Measurements from ENCODE around the gene RILPL1.
"Not testable (repeated sequence)": the region's sequence is repeated elsewhere in the genome, so short reads cannot be mapped to it uniquely, and the experiment has no call there.

The RILPL1 gene

GRCh38 chr12:123533672-123534643 lies at the start of gene RILPL1:
RILPL1 (minus strand) TSS chr12:123533719; CDS start chr12:123533482, 237 bp downstream.
- no peak for DNase-seq (ENCODE audit: low spot score)

- DNase-seq (ENCODE audit: low spot score): no peak
Measured at GRCh38 chr12:123580772-123581171, 47.3 kb upstream of the RILPL1 start.

GRCh38 chr12:123578829-123579228 lies 45.3 kb upstream of the RILPL1 start:
- not testable (repeated sequence) for DNase-seq (ENCODE audit: low spot score)

- DNase-seq (ENCODE audit: low spot score): no peak
Measured at GRCh38 chr12:123578243-123578642, 44.7 kb upstream of the RILPL1 start.

GRCh38 chr12:123576611-123577010 lies 43.1 kb upstream of the RILPL1 start:
- DNase-seq (ENCODE audit: low spot score): no peak

- no peak for DNase-seq (ENCODE audit: low spot score)
Measured at GRCh38 chr12:123573870-123574269, 40.4 kb upstream of the RILPL1 start.

GRCh38 chr12:123572391-123572790 lies 38.9 kb upstream of the RILPL1 start:
- DNase-seq (ENCODE audit: low spot score): no peak

- DNase-seq (ENCODE audit: low spot score): no peak
Measured at GRCh38 chr12:123571343-123571813, 37.9 kb upstream of the RILPL1 start.

GRCh38 chr12:123559468-123559867 lies 25.9 kb upstream of the RILPL1 start:
- DNase-seq (ENCODE audit: low spot score): no peak

GRCh38 chr12:123558487-123558886 lies 25.0 kb upstream of the RILPL1 start:
- DNase-seq (ENCODE audit: low spot score): not testable (repeated sequence)

GRCh38 chr12:123554843-123555242 lies 21.3 kb upstream of the RILPL1 start:
- DNase-seq (ENCODE audit: low spot score): not testable (repeated sequence)

- DNase-seq (ENCODE audit: low spot score): not testable (repeated sequence)
Measured at GRCh38 chr12:123554136-123554535, 20.6 kb upstream of the RILPL1 start.

- DNase-seq (ENCODE audit: low spot score): no peak
Measured at GRCh38 chr12:123550700-123551099, 17.2 kb upstream of the RILPL1 start.

GRCh38 chr12:123548107-123548506 lies 14.6 kb upstream of the RILPL1 start:
- DNase-seq (ENCODE audit: low spot score): no peak

GRCh38 chr12:123546281-123546680 lies 12.8 kb upstream of the RILPL1 start:
- no peak for DNase-seq (ENCODE audit: low spot score)

- no peak for DNase-seq (ENCODE audit: low spot score)
Measured at GRCh38 chr12:123543541-123543940, 10.0 kb upstream of the RILPL1 start.

- DNase-seq (ENCODE audit: low spot score): no peak
Measured at GRCh38 chr12:123540899-123541662, 7.6 kb upstream of the RILPL1 start.

GRCh38 chr12:123535952-123536351 lies 2.4 kb upstream of the RILPL1 start:
- not testable (repeated sequence) for DNase-seq (ENCODE audit: low spot score)

GRCh38 chr12:123532808-123533649 lies 490 bp downstream of the RILPL1 start:
- DNase-seq (ENCODE audit: low spot score): no peak

- DNase-seq (ENCODE audit: low spot score): no peak
Measured at GRCh38 chr12:123532019-123532418, 1.5 kb downstream of the RILPL1 start.

- DNase-seq (ENCODE audit: low spot score): no peak
Measured at GRCh38 chr12:123531091-123531490, 2.4 kb downstream of the RILPL1 start.

- no peak for DNase-seq (ENCODE audit: low spot score)
Measured at GRCh38 chr12:123530668-123531067, 2.9 kb downstream of the RILPL1 start.
